ENCODE data around the gene CACNA1I. TPM values are rescaled to one million over a fixed set of nuclear protein-coding genes. Genes with fewer than 3 reads are reported as not detected.

CACNA1I gene
- total RNA-seq, 1 experiment from 2014 or later = 0.15 TPM

- H4K20me1 ChIP-seq (ENCODE audit: insufficient read depth) = no peaks in the 10 kb centered on the region
- H3K4me1 ChIP-seq (ENCODE audit: control insufficient read depth in 1 of 2, insufficient read depth in 2 of 2, low read length in 2 of 2) = no peaks in the 10 kb centered on the region
- no peak overlapping the region for H3K9ac ChIP-seq (ENCODE audit: low read length)
- no TSS peak for BruUV-seq (replicated peaks)
- H3K27ac ChIP-seq (ENCODE audit: low read depth, low read length) = no peak overlapping the region
- ChIA-PET POLR2A (no interaction called here), RAD21 (ENCODE audit: low non-redundant PET in 1 of 2, low total read pairs in 2 of 2, uncharacterized antibody in 2 of 2, unreplicated experiment in 2 of 2) (no interaction called here), CTCF (no interaction called here)
- DNase-seq (ENCODE audit: low read depth, low spot score) = no peak
- no peak overlapping the region for H2AFZ ChIP-seq (ENCODE audit: low read depth, low read length, poor library complexity, severe bottlenecking)
- TF ChIP-seq REST (IDR thresholded peaks at IDR 0.05; ENCODE audit: low read depth) = no peak
- no peak for TF ChIP-seq EGR1 (IDR thresholded peaks at IDR 0.05; ENCODE audit: low read depth)
- intact Hi-C loops (cut with micrococcal nuclease) = no loop called here
- H3K27me3 ChIP-seq (ENCODE audit: insufficient read depth, low read length) = peaks cover 13% of the 10 kb centered on the region
- H3K36me3 ChIP-seq (ENCODE audit: control insufficient read depth in 1 of 2, insufficient read depth in 2 of 2, low read length in 2 of 2) = no peaks in the 10 kb centered on the region
- no peak overlapping the region for H3K4me3 ChIP-seq (replicated peaks in 1 of 2; ENCODE audit: low read depth in 1 of 2, low read length in 2 of 2)
- no peaks in the 10 kb centered on the region for H3K9me2 ChIP-seq (ENCODE audit: insufficient read depth)
- H3K79me2 ChIP-seq (ENCODE audit: insufficient read depth, low read length) = no peaks in the 10 kb centered on the region
- no peak for ATAC-seq
- H3K9me3 ChIP-seq (ENCODE audit: control insufficient read depth in 1 of 2, insufficient read depth in 1 of 2, low read depth in 1 of 2, low read length in 2 of 2) = no peaks in the 10 kb centered on the region
- H3K4me2 ChIP-seq (ENCODE audit: low read length) = no peak overlapping the region
These were observed 141.5 kb downstream of the CACNA1I start for GRCh38 chr22:39712081-39712480.

GRCh38 chr22:39712751-39713525, 142.4 kb downstream of the CACNA1I start:
- H3K4me2 ChIP-seq (ENCODE audit: low read length) = no peak overlapping the region
- no peak overlapping the region for H3K27ac ChIP-seq (ENCODE audit: low read depth, low read length)
- no peaks in the 10 kb centered on the region for H4K20me1 ChIP-seq (ENCODE audit: insufficient read depth)
- peaks cover 13% of the 10 kb centered on the region for H3K27me3 ChIP-seq (ENCODE audit: insufficient read depth, low read length)
- ATAC-seq (no peak), DNase-seq (ENCODE audit: low read depth, low spot score) (no peak)
- no peak overlapping the region for H2AFZ ChIP-seq (ENCODE audit: low read depth, low read length, poor library complexity, severe bottlenecking)
- no peak overlapping the region for H3K9ac ChIP-seq (ENCODE audit: low read length)
- H3K9me2 ChIP-seq (ENCODE audit: insufficient read depth) = no peaks in the 10 kb centered on the region
- H3K9me3 ChIP-seq (ENCODE audit: control insufficient read depth in 1 of 2, insufficient read depth in 1 of 2, low read depth in 1 of 2, low read length in 2 of 2) = no peaks in the 10 kb centered on the region
- POLR2A ChIA-PET = no interaction called here
- H3K36me3 ChIP-seq (ENCODE audit: control insufficient read depth in 1 of 2, insufficient read depth in 2 of 2, low read length in 2 of 2) = no peaks in the 10 kb centered on the region
- no peaks in the 10 kb centered on the region for H3K79me2 ChIP-seq (ENCODE audit: insufficient read depth, low read length)
- no TSS peak for BruUV-seq (replicated peaks)
- CTCF ChIA-PET = no interaction called here
- no peaks in the 10 kb centered on the region for H3K4me1 ChIP-seq (ENCODE audit: control insufficient read depth in 1 of 2, insufficient read depth in 2 of 2, low read length in 2 of 2)
- intact Hi-C loops (cut with micrococcal nuclease) = no loop called here
- RAD21 ChIA-PET (ENCODE audit: low non-redundant PET in 1 of 2, low total read pairs in 2 of 2, uncharacterized antibody in 2 of 2, unreplicated experiment in 2 of 2) = no interaction called here
- H3K4me3 ChIP-seq (replicated peaks in 1 of 2; ENCODE audit: low read depth in 1 of 2, low read length in 2 of 2) = no peak overlapping the region
- TF ChIP-seq CTCF (IDR thresholded peaks at IDR 0.05 in 2 of 3, conservative IDR thresholded peaks at IDR 0.05 in 1 of 3; ENCODE audit: borderline replicate concordance in 1 of 3, insufficient read depth in 1 of 3, low read depth in 2 of 3, low read length in 2 of 3) (no peak), POLR2A (IDR thresholded peaks at IDR 0.05; ENCODE audit: borderline replicate concordance, extremely low read depth, insufficient read depth, insufficient read length) (no peak), CBX3 (IDR thresholded peaks at IDR 0.05; ENCODE audit: low read depth) (no peak), REST (IDR thresholded peaks at IDR 0.05; ENCODE audit: low read depth) (no peak), FOSL1 (IDR thresholded peaks at IDR 0.05; ENCODE audit: low read depth) (no peak), YY1 (IDR thresholded peaks at IDR 0.05; ENCODE audit: extremely low read depth, insufficient replicate concordance, low read depth, low read length) (no peak), RAD21 (IDR thresholded peaks at IDR 0.05; ENCODE audit: low read depth) (no peak), ZNF274 (IDR thresholded peaks at IDR 0.05; ENCODE audit: low read depth, low read length) (no peak)
